Smooth muscle cell (in vitro differentiated cells): Measurements from ENCODE around the gene B3GLCT. TPM values are rescaled to one million over a fixed set of nuclear protein-coding genes. Genes with fewer than 3 reads are reported as not detected.

Source experiments
- DNase-seq: peaks from one replicate; lab custom pipeline; 2025; ENCODE audit not compliant: unreplicated experiment; lab: John Stamatoyannopoulos, UW
- H2AFZ ChIP-seq: fragments of 200-600 bp; sonication (generic); 2 replicates; pipeline ENCODE4 v1.6.0; 2016; ENCODE audit warnings: antibody characterized with exemption, low read depth, mild to moderate bottlenecking
- H3F3A ChIP-seq: fragments of 200-600 bp; sonication (generic); 2 replicates; pipeline ENCODE4 v1.6.0; 2017; ENCODE audit warnings: antibody characterized with exemption, low read depth
- H3K27ac ChIP-seq: fragments of 200-600 bp; sonication (generic); 2 replicates; pipeline ENCODE4 v1.5.1; 2016; ENCODE audit warnings: low read depth, mild to moderate bottlenecking
- H3K27me3 ChIP-seq: fragments of 200-600 bp; sonication (generic); 2 replicates; pipeline ENCODE4 v1.6.1; 2016; ENCODE audit warnings: low read depth, mild to moderate bottlenecking
- H3K36me3 ChIP-seq: fragments of 200-600 bp; sonication (generic); 2 replicates; pipeline ENCODE4 v1.5.1; 2016; ENCODE audit warnings: low read depth
- H3K4me1 ChIP-seq: fragments of 200-600 bp; sonication (generic); 2 replicates; pipeline ENCODE4 v1.5.1; 2016; ENCODE audit warnings: low read depth
- H3K4me2 ChIP-seq: fragments of 200-600 bp; sonication (generic); 2 replicates; pipeline ENCODE4 v1.6.0; 2016; ENCODE audit warnings: mild to moderate bottlenecking
- H3K4me3 ChIP-seq: fragments of 200-600 bp; sonication (generic); 2 replicates; pipeline ENCODE4 v1.5.1; 2016; ENCODE audit warnings: mild to moderate bottlenecking
- H3K79me2 ChIP-seq: fragments of 200-600 bp; sonication (generic); 2 replicates; pipeline ENCODE4 v1.6.0; 2016; ENCODE audit warnings: low read depth, mild to moderate bottlenecking
- H3K9ac ChIP-seq: fragments of 200-600 bp; sonication (generic); 2 replicates; pipeline ENCODE4 v1.6.0; 2016; ENCODE audit warnings: low read depth
- H3K9me3 ChIP-seq: fragments of 200-600 bp; sonication (generic); replicated peaks from 2 replicates; pipeline ENCODE4 v1.5.1; 2016; ENCODE audit warnings: low read depth
- H4K20me1 ChIP-seq: fragments of 200-600 bp; sonication (generic); 2 replicates; pipeline ENCODE4 v1.6.0; 2016; ENCODE audit warnings: low read depth
- WGBS: methylation state at CpG from one replicate; pipeline ENCODE4 v1.1.7; 2016; ENCODE audit warnings: low lambda C conversion rate; 5-methylcytosine and 5-hydroxymethylcytosine counted together
- polyA plus RNA-seq: library from polyadenylated mRNA; unstranded; fragments of >200 nt; fragmentation: Nextera tagmentation; extraction: Ambion mirVana; gene quantifications from 2 replicates; pipeline ENCODE4 v1.2.1, GENCODE V29; 2016
- total RNA-seq: library from RNA; depleted of rRNA; stranded (reverse); fragments of >200 nt; gene quantifications from 2 replicates; pipeline ENCODE4 v1.2.3, GENCODE V29; 2014
- TF ChIP-seq, protein P1 (sequence below): fragments of 200-600 bp; sonication (generic); IDR thresholded peaks from 2 replicates; pipeline ENCODE4 v1.5.1; 2017; ENCODE audit warnings: borderline replicate concordance, mild to moderate bottlenecking, antibody characterized with exemption; ENCODE audit not compliant: insufficient read depth, poor library complexity, severe bottlenecking

Gene B3GLCT
- total and polyA plus RNA-seq, 2 experiments from 2014 or later, result 8.0 to 17.7 TPM

GRCh38 chr13:31161557-31162150 lies 38.1 kb upstream of the B3GLCT start, which contains the start of gene HSPH1:
HSPH1 (minus strand) TSS chr13:31161904; CDS start chr13:31161582, 322 bp downstream.
- H3K4me3 ChIP-seq, result peak within 1 kb of the TSS; percentile 81
- H3K9me3 ChIP-seq, result no peaks in the 10 kb centered on the region
- H3F3A ChIP-seq, result no peaks in the 10 kb centered on the region
- DNase-seq, result peak; percentile 98
- WGBS, result under 1% methylated on average over 54 of the region's 54 CpGs
- peaks cover 42% of the 10 kb centered on the region for H3K79me2 ChIP-seq
- peak within 1 kb of the TSS; percentile 85 for H3K9ac ChIP-seq
- H3K36me3 ChIP-seq, result peaks cover 14% of the 10 kb centered on the region
- H3K4me2 ChIP-seq, result peak within 1 kb of the TSS; percentile 96
- H3K27ac ChIP-seq, result peak within 1 kb of the TSS; percentile 90
- H4K20me1 ChIP-seq, result peaks cover 17% of the 10 kb centered on the region
- H2AFZ ChIP-seq, result peak within 1 kb of the TSS; percentile 97
- H3K27me3 ChIP-seq, result no peaks in the 10 kb centered on the region
- H3K4me1 ChIP-seq, result peaks cover 20% of the 10 kb centered on the region
- TF ChIP-seq, protein P1, sequence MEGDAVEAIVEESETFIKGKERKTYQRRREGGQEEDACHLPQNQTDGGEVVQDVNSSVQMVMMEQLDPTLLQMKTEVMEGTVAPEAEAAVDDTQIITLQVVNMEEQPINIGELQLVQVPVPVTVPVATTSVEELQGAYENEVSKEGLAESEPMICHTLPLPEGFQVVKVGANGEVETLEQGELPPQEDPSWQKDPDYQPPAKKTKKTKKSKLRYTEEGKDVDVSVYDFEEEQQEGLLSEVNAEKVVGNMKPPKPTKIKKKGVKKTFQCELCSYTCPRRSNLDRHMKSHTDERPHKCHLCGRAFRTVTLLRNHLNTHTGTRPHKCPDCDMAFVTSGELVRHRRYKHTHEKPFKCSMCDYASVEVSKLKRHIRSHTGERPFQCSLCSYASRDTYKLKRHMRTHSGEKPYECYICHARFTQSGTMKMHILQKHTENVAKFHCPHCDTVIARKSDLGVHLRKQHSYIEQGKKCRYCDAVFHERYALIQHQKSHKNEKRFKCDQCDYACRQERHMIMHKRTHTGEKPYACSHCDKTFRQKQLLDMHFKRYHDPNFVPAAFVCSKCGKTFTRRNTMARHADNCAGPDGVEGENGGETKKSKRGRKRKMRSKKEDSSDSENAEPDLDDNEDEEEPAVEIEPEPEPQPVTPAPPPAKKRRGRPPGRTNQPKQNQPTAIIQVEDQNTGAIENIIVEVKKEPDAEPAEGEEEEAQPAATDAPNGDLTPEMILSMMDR, result no peak

GRCh38 chr13:31162151-31163008 lies 37.4 kb upstream of the B3GLCT start:
- 5% methylated on average over 34 of the region's 34 CpGs for WGBS
- Histone ChIP-seq H4K20me1 (peaks cover 17% of the 10 kb centered on the region), H3K9me3 (no peaks in the 10 kb centered on the region), H3K4me3 (peak overlapping the region; percentile 81), H3K4me1 (peaks cover 20% of the 10 kb centered on the region), H3K9ac (peak overlapping the region; percentile 85), H3K27ac (peak overlapping the region; percentile 90), H3K36me3 (peaks cover 6% of the 10 kb centered on the region), H3K4me2 (peak overlapping the region; percentile 96), H3K79me2 (peaks cover 35% of the 10 kb centered on the region), H3F3A (no peaks in the 10 kb centered on the region), H2AFZ (peak overlapping the region; percentile 97), H3K27me3 (no peaks in the 10 kb centered on the region)
- TF ChIP-seq, protein P1, result no peak
- peak; percentile 98 for DNase-seq

GRCh38 chr13:31166591-31166990 lies 33.2 kb upstream of the B3GLCT start:
- DNase-seq, result no peak
- Histone ChIP-seq H3K4me3 (no peak overlapping the region), H3K79me2 (no peaks in the 10 kb centered on the region), H3K27ac (no peak overlapping the region), H3K4me2 (no peak overlapping the region), H3F3A (no peaks in the 10 kb centered on the region), H4K20me1 (no peaks in the 10 kb centered on the region), H3K4me1 (peaks cover 6% of the 10 kb centered on the region), H3K9ac (no peak overlapping the region), H2AFZ (no peak overlapping the region), H3K27me3 (no peaks in the 10 kb centered on the region), H3K36me3 (no peaks in the 10 kb centered on the region), H3K9me3 (no peaks in the 10 kb centered on the region)
- TF ChIP-seq, protein P1, result no peak
- 81% methylated on average over 3 of the region's 3 CpGs for WGBS
